HG03025 (cell line): Measurements from ENCODE around the gene PCDHGC5.
A peak's percentile ranks its signal among the peaks of the same experiment; 100 is the strongest.

ENCODE experiments used
- ATAC-seq: cut with Tn5 transposase; IDR thresholded peaks from one replicate; pipeline ENCODE4 v1.9.1; 2021; ENCODE audit warnings: mild to moderate bottlenecking, moderate library complexity; ENCODE audit not compliant: unreplicated experiment, low FRiP score

PCDHGC5 gene

DNA sequence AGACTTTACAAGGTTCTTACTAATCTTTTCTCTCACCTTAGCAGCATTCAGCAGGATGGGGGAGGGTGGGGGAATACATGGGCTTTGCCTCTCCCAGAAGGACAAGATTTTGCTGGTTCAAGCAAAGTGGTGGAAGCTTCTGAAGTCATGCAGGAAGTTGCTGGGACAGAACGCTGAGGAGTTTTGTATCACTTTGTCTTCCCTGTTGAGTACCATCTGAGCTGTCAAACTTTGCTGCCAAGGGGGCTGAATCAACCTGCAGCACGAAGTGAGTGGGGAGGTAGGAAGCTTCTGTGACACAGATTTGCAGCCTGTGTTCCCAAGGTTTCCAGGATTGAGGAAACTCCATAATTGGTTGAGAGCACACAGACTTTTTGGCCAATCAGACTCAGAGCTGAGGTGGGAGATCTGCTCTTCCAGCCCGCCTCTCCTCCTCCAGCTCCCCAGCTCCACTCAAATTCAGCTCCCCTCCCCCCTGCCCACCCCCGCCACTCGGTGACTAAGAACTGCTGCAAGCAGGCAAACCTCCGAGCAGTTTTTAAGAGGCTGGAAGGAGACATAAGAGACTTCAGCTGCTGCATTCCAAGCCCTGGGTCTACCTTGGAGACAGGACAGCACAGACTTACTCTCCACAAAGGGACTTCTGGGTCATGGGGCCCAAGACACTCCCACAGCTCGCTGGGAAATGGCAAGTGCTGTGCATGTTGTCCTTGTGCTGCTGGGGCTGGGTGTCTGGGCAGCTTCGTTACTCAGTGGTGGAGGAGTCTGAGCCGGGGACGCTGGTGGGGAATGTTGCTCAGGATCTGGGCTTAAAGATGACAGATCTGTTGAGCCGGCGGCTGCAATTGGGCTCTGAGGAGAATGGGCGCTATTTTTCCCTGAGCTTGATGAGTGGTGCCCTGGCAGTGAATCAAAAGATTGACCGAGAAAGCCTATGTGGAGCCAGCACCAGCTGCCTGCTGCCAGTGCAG lies at the start of gene PCDHGC5:
PCDHGC5 (plus strand) TSS at position 491 of the 971 bp plus-strand sequence; CDS start at position 651, 160 bp downstream.
- no peak for ATAC-seq

DNA sequence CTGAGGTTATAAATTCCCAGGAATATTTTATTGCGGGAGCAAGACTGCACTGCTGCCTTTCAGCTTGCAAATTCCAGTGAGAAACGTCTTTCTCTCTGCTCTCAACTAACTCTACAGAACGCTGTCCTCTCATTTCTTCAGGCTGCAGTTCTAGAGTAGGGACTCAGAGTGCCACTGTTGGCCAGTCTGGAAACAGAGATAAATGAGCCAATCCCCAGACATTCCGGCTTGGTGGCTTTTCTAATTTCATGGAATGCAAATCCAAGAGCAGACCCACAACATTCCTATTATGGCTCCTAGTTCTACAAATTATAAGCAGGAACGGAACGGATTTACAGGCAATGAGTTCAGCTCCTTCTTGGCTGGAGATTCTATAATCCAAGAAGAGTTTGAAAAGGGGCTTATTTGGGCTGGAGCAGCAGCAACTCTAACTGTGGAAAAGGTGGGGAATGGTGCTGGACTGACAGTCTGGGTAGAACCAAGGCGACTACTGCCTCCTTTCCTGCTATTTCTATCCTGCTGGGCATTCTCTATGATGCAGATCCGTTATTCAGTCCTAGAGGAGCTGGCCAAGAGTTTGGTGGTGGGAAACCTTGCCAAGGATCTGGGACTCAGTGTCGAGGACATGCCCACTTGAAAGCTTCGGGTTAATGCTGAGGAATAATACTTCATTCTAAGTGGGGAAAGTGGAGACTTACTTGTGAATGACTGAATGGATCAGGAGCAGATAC lies 49.3 kb upstream of the PCDHGC5 start:
- no peak for ATAC-seq

DNA sequence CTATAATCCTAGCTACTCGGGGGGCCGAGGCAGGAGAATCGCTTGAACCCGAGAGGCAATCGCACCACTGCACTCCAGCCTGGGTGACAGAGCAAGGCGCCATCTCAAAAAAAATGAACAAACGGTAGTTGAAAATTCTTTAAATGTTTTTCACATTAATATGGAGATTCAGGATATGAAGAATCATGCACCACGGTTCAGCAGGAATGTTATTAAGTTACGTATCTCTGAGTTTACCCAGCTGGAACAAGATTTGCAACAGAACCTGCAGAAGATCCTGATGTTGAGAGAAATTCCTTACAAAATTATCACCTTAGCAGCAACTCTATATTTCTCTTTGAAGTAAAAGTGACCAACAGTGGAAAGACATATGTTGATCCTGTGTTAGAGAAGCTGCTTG lies 48.5 kb upstream of the PCDHGC5 start:
- ATAC-seq = no peak

DNA sequence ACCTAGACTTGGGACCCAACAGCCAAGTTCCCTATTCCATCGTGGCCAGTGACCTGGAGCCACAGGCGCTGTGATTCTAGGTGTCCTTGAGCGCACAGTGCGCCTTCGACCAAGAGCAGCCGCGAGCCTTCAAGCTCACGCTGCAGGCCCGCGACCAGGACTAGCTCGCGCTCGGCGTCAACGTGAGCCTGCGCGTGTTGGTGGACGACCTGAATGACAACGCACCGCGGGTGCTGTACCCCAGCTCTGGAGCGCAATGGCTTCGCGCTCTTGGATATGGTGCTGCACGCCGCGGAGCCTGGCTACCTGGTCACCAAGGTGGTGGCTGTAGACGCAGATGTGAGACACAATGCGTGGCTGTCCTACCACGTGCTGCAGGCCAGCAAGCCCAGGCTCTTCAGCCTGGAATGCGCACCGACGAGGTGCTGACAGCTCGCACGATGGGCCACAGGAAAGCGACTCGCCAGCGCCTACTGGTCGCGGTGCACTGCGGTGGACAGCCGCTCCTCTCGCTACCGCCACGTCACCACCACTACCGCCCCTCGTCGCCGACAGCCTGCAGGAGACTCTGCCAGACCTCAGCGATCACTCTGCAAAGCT lies 47.2 kb upstream of the PCDHGC5 start:
- no peak for ATAC-seq

DNA sequence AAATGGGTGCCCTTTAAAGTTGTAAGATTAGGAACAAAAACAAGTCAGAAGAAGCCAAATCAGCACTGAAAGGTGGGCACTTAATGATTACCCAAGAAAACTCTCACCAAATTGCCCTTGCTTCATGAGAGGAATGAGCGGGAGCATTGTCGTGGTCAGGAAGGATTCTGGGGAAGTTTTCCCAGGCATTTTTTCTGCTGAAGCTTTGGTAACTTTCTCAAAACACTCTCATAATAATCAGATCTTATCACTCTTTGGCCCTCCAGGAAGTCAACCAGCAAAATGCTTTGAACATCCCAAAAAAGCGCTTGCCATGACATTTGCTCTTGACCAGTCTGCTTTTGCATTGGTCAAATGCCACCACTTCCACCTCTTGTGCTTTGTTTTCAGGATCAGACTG lies 23.5 kb upstream of the PCDHGC5 start:
- ATAC-seq = no peak

DNA sequence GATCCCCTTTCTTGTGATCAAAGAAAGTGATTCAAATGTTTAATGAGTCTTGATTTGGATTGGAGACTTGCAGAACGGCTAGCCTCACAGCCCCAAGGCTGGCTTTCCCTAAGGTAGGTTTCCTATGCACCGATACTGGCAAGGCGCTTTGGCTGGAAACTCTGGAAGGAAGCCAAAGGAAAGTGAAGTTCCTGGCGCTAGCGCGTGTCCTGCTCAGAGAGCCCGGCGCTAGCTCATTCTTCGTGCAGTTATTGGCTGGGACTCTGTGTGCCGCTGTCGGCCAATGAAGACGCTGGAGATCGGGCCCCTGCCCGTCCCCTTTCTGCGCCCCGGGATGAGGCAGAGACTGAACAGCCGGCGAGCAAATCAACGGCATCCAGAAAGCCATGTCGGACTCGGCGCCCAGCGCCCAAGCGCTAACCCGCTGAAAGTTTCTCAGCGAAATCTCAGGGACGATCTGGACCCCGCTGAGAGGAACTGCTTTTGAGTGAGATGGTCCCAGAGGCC lies 13.2 kb upstream of the PCDHGC5 start, which contains the start of gene PCDHGC3:
PCDHGC3 (plus strand) TSS at position 342 of the 507 bp plus-strand sequence; CDS start at position 493, 151 bp downstream.
- peak; percentile 98 for ATAC-seq

DNA sequence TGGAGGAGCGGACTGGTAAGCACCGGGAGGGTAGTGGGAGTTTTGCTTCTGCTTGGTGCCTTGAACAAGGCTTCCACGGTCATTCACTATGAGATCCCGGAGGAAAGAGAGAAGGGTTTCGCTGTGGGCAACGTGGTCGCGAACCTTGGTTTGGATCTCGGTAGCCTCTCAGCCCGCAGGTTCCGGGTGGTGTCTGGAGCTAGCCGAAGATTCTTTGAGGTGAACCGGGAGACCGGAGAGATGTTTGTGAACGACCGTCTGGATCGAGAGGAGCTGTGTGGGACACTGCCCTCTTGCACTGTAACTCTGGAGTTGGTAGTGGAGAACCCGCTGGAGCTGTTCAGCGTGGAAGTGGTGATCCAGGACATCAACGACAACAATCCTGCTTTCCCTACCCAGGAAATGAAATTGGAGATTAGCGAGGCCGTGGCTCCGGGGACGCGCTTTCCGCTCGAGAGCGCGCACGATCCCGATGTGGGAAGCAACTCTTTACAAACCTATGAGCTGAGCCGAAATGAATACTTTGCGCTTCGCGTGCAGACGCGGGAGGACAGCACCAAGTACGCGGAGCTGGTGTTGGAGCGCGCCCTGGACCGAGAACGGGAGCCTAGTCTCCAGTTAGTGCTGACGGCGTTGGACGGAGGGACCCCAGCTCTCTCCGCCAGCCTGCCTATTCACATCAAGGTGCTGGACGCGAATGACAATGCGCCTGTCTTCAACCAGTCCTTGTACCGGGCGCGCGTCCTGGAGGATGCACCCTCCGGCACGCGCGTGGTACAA lies 12.6 kb upstream of the PCDHGC5 start:
- peak; percentile 20 for ATAC-seq

DNA sequence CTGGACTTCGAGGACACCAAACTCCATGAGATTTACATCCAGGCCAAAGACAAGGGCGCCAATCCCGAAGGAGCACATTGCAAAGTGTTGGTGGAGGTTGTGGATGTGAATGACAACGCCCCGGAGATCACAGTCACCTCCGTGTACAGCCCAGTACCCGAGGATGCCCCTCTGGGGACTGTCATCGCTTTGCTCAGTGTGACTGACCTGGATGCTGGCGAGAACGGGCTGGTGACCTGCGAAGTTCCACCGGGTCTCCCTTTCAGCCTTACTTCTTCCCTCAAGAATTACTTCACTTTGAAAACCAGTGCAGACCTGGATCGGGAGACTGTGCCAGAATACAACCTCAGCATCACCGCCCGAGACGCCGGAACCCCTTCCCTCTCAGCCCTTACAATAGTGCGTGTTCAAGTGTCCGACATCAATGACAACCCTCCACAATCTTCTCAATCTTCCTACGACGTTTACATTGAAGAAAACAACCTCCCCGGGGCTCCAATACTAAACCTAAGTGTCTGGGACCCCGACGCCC lies 11.8 kb upstream of the PCDHGC5 start:
- ATAC-seq = no peak

DNA sequence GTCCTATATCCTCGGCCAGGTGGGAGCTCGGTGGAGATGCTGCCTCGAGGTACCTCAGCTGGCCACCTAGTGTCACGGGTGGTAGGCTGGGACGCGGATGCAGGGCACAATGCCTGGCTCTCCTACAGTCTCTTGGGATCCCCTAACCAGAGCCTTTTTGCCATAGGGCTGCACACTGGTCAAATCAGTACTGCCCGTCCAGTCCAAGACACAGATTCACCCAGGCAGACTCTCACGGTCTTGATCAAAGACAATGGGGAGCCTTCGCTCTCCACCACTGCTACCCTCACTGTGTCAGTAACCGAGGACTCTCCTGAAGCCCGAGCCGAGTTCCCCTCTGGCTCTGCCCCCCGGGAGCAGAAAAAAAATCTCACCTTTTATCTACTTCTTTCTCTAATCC lies 11.1 kb upstream of the PCDHGC5 start:
- no peak for ATAC-seq

DNA sequence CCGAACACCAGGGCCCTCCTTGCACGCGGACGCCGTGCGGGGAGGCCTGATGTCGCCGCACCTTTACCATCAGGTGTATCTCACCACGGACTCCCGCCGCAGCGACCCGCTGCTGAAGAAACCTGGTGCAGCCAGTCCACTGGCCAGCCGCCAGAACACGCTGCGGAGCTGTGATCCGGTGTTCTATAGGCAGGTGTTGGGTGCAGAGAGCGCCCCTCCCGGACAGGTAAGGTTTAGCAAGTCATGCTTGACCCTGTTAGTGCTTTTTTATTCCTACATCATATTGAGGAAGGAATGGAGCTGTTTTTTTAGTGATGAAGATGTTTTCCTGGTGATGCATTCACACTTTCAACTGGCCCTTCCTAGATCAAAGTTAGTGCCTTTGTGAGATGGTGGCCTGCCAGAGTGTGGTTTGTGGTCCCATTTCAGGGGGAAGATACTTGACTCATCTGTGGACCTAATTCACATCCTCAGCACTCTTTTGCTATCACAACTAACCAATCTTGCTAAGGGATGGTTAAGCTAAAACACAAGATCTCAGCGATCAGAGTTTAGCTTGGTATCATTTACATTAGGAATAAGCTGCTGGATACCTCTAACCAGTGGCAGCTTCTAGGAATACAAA lies 10.4 kb upstream of the PCDHGC5 start:
- no peak for ATAC-seq

DNA sequence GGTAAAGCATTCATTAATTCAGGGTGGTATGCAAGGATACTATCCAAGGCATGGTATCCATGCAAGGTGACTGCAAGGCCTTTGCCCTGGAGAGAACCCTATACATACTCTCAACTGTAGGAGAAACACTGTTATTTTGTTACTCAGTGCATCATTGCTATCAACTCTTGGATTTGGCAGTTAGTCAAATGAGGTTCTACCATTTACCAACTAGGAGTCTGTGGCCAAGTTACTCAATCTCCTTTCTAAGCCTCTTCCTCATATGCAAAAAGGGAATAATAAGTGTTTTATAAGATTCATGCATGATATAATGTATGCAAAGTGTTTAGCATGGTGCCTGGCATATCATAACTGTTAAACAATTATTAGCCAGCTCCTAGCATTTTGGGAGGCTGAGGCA lies 9.1 kb upstream of the PCDHGC5 start:
- ATAC-seq = no peak

DNA sequence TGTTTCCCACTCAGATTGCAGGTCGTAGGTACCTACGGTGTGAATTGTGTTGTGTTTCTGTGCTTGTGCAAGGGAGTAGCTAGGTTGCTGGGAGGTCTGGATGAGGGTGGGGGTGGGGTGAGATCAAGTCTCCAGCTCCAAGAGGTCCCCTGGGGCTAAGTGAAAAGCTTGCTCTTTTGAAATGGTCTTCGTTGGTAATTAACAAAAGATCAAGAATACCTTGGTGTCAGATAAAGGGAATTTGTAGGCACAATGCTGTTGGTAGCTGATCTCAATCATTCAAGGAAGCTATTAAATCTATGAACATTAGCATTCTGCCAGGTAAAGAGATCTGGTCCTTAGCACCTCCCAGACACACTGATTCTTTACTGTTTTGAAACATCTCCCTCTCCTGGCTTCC lies 5.0 kb upstream of the PCDHGC5 start:
- ATAC-seq = no peak

DNA sequence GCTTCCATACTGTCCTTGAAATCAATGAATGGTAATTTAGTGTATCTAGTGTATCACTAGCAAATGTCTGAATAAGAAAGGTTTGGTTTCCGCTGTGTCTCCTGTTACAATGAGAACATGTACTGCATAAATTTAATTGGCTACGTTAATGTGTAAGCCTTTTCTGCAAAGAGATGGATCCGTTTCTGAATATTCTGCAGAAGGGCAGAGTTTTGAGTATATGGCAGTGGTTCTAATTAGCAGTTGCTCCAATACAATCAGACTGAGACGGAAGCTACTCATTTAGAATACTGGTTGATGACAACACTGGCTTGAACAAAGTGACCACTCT lies 4.6 kb upstream of the PCDHGC5 start:
- no peak for ATAC-seq

DNA sequence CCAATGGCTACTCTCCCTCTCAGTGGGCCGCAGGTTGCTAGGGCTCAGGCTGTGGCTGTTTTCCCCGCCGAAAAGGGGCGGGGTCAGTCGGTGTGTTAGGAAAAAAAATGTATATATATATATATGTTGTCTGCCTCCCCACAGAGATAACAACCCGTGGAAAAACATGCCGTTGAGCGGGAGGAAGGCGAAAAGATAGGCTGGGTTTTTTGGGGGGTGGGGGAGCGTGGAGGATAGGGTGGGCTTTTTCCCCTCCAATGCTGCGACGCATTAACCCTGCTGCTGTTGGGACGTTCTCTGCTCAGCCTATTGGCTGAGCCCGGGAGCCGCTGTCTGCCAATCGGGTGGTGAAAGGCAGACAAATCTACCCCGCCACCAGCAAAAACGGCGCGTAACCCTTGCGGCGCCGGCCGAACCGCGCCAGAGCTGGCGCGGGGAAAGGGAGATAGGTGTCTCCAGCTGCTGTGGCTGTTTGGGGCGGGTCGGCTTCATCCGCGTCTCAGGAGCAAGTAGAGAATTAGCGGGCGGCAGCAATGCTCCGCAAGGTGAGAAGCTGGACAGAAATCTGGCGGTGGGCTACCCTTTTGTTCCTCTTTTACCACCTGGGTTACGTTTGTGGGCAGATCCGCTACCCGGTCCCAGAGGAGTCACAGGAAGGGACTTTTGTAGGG lies 4.1 kb upstream of the PCDHGC5 start, which contains the start of gene PCDHGC4:
PCDHGC4 (plus strand) TSS at position 390 of the 671 bp plus-strand sequence; CDS start at position 534, 144 bp downstream.
- ATAC-seq = no peak

DNA sequence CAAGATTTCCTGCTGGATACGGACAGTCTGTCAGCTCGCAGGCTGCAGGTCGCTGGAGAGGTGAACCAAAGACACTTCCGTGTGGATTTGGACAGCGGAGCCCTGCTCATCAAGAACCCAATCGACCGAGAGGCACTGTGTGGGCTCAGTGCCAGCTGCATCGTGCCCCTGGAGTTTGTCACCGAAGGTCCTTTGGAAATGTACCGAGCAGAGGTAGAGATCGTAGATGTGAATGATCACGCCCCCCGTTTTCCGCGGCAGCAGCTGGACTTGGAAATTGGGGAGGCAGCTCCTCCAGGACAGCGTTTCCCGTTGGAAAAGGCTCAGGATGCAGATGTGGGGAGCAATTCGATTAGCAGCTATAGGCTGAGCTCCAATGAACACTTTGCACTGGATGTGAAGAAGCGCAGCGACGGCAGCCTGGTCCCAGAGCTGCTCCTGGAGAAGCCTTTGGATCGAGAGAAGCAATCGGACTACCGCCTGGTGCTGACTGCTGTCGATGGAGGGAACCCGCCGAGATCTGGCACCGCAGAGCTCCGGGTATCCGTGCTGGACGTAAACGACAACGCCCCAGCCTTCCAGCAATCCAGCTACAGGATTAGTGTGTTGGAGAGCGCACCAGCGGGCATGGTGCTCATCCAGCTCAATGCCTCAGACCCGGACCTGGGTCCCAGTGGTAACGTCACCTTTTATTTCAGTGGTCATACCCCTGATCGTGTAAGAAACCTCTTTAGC lies 3.4 kb upstream of the PCDHGC5 start:
- ATAC-seq = no peak

DNA sequence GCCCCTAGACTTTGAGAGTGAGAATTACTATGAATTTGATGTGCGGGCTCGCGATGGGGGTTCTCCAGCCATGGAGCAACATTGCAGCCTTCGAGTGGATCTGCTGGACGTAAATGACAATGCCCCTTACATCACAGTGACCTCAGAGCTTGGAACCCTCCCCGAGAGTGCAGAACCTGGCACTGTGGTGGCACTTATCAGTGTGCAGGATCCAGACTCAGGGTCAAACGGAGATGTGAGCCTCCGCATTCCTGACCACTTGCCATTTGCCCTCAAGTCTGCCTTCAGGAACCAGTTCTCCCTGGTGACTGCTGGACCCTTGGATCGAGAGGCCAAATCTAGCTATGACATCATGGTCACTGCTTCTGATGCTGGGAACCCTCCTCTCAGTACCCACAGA lies 2.8 kb upstream of the PCDHGC5 start:
- ATAC-seq = no peak

DNA sequence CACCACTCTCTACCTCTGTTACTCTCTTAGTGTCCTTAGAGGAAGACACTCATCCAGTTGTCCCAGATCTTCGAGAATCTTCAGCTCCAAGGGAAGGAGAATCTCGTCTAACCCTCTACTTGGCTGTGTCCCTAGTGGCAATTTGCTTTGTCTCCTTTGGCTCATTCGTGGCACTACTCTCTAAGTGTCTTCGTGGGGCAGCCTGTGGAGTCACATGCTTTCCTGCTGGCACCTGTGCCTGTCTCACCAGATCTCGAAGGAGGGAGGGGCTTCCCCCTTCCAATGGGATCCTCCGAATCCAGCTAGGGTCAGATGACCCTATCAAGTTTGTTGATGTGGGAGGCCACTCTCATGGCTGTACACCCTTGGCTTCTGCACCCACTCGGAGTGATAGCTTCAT lies 1.8 kb upstream of the PCDHGC5 start:
- ATAC-seq = no peak

DNA sequence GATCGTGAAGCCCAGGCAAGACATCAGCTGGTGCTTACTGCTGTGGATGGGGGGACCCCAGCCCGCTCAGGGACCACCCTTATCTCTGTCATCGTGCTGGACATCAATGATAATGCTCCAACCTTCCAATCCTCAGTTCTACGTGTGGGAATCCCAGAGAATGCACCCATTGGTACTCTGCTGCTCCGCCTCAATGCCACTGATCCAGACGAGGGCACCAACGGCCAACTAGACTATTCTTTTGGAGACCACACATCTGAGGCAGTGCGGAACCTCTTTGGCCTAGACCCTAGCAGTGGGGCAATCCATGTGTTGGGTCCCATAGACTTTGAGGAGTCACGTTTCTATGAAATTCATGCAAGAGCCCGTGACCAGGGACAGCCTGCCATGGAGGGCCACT lies 960 bp downstream of the PCDHGC5 start:
- no peak for ATAC-seq
